HEK293 (cell line): ENCODE measurements around the gene KRTAP5-4.
"Not testable (repeated sequence)": the region's sequence is repeated elsewhere in the genome, so short reads cannot be mapped to it uniquely, and the experiment has no call there.

Experiments
- CTCF ChIA-PET: fragments of 350-600 bp; formaldehyde crosslinking; extraction: SDS; loops from one replicate; lab custom pipeline; 2021; ENCODE audit warnings: antibody characterized with exemption; lab: Yijun Ruan, JAX
- POLR2A ChIA-PET: fragments of 300-600 bp; formaldehyde crosslinking; extraction: SDS; loops from one replicate; lab custom pipeline; 2020; ENCODE audit warnings: antibody characterized with exemption, inconsistent platforms; lab: Yijun Ruan, JAX
- H3K27ac ChIP-seq: fragments of 200-500 bp; sonication (Bioruptor generic); 2 replicates; pipeline ENCODE4 v1.5.1; 2014; ENCODE audit warnings: low read depth, low read length, control low read depth, inconsistent platforms; ENCODE audit errors: extremely low read depth
- H3K36me3 ChIP-seq, 2 experiments: fragments of 200-500 bp in 1 of 2; sonication (Bioruptor generic) in 1 of 2; 1 replicate in 1 of 2; 2 replicates in 1 of 2; pipeline ENCODE4 v1.5.1; 2014 to 2017; ENCODE audit warnings: inconsistent platforms in 2 of 2, low read length in 2 of 2; ENCODE audit not compliant: control insufficient read depth in 2 of 2, insufficient read depth in 1 of 2
- H3K4me1 ChIP-seq: fragments of 200-500 bp; sonication (Bioruptor generic); 2 replicates; pipeline ENCODE4 v1.5.1; 2014; ENCODE audit warnings: mild to moderate bottlenecking, low read length, inconsistent platforms; ENCODE audit not compliant: control insufficient read depth, insufficient read depth
- H3K4me3 ChIP-seq: 2 replicates; pipeline ENCODE4 v1.5.1; 2011; ENCODE audit warnings: low read depth, mild to moderate bottlenecking, control low read depth, low read length, moderate library complexity
- H3K9me3 ChIP-seq: fragments of 200-500 bp; sonication (Bioruptor generic); 2 replicates; pipeline ENCODE4 v1.5.1; 2014; ENCODE audit warnings: low read depth, low read length, inconsistent platforms; ENCODE audit not compliant: control insufficient read depth, insufficient read depth
- BCL11A ChIP-seq: fragments of 450-650 bp; formaldehyde crosslinking; IDR thresholded peaks from 2 replicates; pipeline ENCODE4 v1.5.1; 2016; ENCODE audit warnings: low read depth, missing biosample characterization, missing genetic modification characterization
- CTCF ChIP-seq: fragments of 450-650 bp; formaldehyde crosslinking; IDR thresholded peaks from 2 replicates; pipeline ENCODE4 v1.5.1; 2016; ENCODE audit warnings: missing biosample characterization, missing genetic modification characterization
- PRDM6 ChIP-seq: fragments of 450-650 bp; formaldehyde crosslinking; IDR thresholded peaks from 2 replicates; pipeline ENCODE4 v1.5.1; 2017; ENCODE audit warnings: missing biosample characterization, missing genetic modification characterization
- ZNF324 ChIP-seq: fragments of 450-650 bp; formaldehyde crosslinking; IDR thresholded peaks from 2 replicates; pipeline ENCODE4 v1.5.1; 2016; ENCODE audit warnings: missing biosample characterization, missing genetic modification characterization
- ZNF362 ChIP-seq: fragments of 450-650 bp; formaldehyde crosslinking; IDR thresholded peaks from 2 replicates; pipeline ENCODE4 v1.5.1; 2016; ENCODE audit warnings: missing biosample characterization, missing genetic modification characterization
- ZNF791 ChIP-seq: fragments of 450-650 bp; formaldehyde crosslinking; IDR thresholded peaks from 2 replicates; pipeline ENCODE4 v1.5.1; 2016; ENCODE audit warnings: missing biosample characterization, missing genetic modification characterization
- ZNF843 ChIP-seq: fragments of 450-650 bp; formaldehyde crosslinking; IDR thresholded peaks from 2 replicates; pipeline ENCODE4 v1.5.1; 2016; ENCODE audit warnings: missing biosample characterization, missing genetic modification characterization

Gene KRTAP5-4

GRCh38 chr11:1597994-1598380, 24.0 kb downstream of the KRTAP5-4 start, which contains the start of gene KRTAP5-2:
TSS of gene KRTAP5-2 (minus strand) at chr11:1598294. CDS start at chr11:1598250, 44 bp downstream.
- no peaks in the 10 kb centered on the region for H3K9me3 ChIP-seq
- no peak within 1 kb of the TSS for H3K27ac ChIP-seq
- CTCF ChIA-PET = interaction anchor here (0.6 to 3.1 kb wide), 8 partner anchors 9 to 112 kb away, joined by 3 to 22 read pairs (median 6); no protein-coding TSS in a partner anchor
- H3K4me1 ChIP-seq = no peaks in the 10 kb centered on the region
- TF ChIP-seq PRDM6 (tag by site-specific recombination) = no peak
- POLR2A ChIA-PET = no interaction called here
- H3K36me3 ChIP-seq = no peaks in the 10 kb centered on the region
- H3K4me3 ChIP-seq = no peak within 1 kb of the TSS

GRCh38 chr11:1597331-1597993, 24.5 kb downstream of the KRTAP5-4 start:
- ChIA-PET POLR2A (no interaction called here), CTCF (interaction anchor here (0.7 to 3.1 kb wide), 6 partner anchors 19 to 96 kb away, joined by 3 to 22 read pairs (median 4); no protein-coding TSS in a partner anchor)
- no peaks in the 10 kb centered on the region for H3K4me1 ChIP-seq
- H3K27ac ChIP-seq = no peak overlapping the region
- H3K4me3 ChIP-seq = no peak overlapping the region
- no peaks in the 10 kb centered on the region for H3K9me3 ChIP-seq
- TF ChIP-seq CTCF (tag by site-specific recombination) (no peak), BCL11A (tag by site-specific recombination) (no peak), ZNF843 (tag by site-specific recombination) (no peak), ZNF362 (tag by site-specific recombination) (no peak), ZNF791 (tag by site-specific recombination) (no peak), ZNF324 (tag by site-specific recombination) (no peak)
- H3K36me3 ChIP-seq = no peaks in the 10 kb centered on the region

- H3K4me3 ChIP-seq, H3K9me3 ChIP-seq, H3K36me3 ChIP-seq, POLR2A ChIA-PET, H3K27ac ChIP-seq, H3K4me1 ChIP-seq: not testable (repeated sequence)
- CTCF ChIA-PET = interaction anchor here (0.7 to 3.1 kb wide), 6 partner anchors 22 to 43 kb away, joined by 3 to 22 read pairs (median 10); no protein-coding TSS in a partner anchor
Observed at GRCh38 chr11:1596576-1597121, 25.3 kb downstream of the KRTAP5-4 start.

GRCh38 chr11:1595994-1596575, 25.9 kb downstream of the KRTAP5-4 start:
- H3K36me3 ChIP-seq, H3K4me3 ChIP-seq, H3K4me1 ChIP-seq, POLR2A ChIA-PET, H3K9me3 ChIP-seq, H3K27ac ChIP-seq: not testable (repeated sequence)
- CTCF ChIA-PET = interaction anchor here (0.7 to 3.1 kb wide), 16 partner anchors 19 to 480 kb away, joined by 3 to 22 read pairs (median 5); no protein-coding TSS in a partner anchor
